ENCODE measurements around the gene UCHL3. TPM values are rescaled to one million over a fixed set of nuclear protein-coding genes. Genes with fewer than 3 reads are reported as not detected.
"Not testable (repeated sequence)": the region's sequence is repeated elsewhere in the genome, so short reads cannot be mapped to it uniquely, and the experiment has no call there.

UCHL3 gene
- polyA plus RNA-seq, 4 donors, result 29.3 to 39.6 (median 32.1) TPM

DNA sequence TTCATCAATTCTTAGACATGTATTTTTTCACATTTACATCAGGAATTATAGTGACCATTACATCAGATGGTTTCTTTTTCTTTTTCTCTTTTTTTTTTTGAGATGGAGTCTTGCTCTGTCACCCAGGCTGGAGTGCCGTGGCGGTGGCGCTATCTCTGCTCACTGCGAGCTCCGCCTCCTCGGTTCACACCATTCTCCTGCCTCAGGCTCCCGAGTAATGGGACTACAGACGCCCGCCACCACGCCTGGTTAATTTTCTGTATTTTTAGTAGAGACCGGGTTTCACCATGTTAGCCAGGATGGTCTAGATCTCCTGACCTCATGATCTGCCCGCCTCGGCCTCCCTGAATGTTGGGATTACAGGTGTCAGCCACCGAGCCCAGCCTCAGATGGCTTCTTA is 4.2 kb upstream of the UCHL3 start:
- not testable (repeated sequence) for DNase-seq (ENCODE audit: low read depth in 4 of 4, low spot score in 2 of 4)

GRCh38 chr13:75547917-75548316 is 1.7 kb upstream of the UCHL3 start:
- DNase-seq (ENCODE audit: low read depth in 4 of 4, low spot score in 2 of 4), result no peak

DNA sequence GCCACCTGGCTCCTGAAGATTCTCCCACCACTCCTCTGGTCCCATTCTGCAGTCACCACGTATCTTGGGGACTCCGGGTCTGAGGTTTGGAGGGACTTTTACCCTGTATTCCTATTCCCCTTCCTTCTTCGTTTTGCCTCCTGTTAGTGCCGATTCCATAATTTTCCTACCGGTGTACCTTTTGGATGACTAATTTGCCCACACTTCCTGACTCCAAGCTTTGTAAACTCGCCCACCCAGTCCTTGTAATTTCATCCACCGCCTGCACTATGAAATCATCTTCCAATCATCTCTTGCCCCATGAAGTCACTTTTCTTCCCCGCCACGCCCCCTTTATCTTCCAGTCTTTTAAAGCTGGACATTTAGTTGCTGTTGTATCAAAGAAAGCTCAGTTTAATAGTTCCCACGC is 572 bp downstream of the UCHL3 start:
- DNase-seq (ENCODE audit: low read depth in 4 of 4, low spot score in 2 of 4), result peak in 3 of 4 donors; percentile 9 to 33 (median 24)

DNA sequence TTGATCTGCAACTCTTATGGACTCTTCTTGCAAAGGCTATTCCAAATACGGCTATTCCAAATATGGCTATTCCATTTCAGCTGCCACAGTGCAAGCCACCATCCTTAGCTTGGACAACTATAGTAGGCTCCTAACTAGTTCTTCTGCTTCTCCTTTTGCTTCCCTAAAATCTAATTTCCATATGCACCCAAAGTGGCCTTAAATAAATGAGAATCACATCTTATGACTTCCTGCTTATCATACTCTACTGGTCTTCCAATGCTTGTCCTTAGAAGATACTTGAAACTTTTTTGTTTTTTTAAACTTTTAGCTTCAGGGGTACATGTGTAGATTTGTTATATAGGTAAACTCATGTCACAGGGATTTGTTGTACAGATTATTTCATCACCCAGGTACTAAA is 4.9 kb downstream of the UCHL3 start:
- no peak for DNase-seq (ENCODE audit: low read depth in 4 of 4, low spot score in 2 of 4)

GRCh38 chr13:75554981-75555380 is 5.4 kb downstream of the UCHL3 start:
- no peak for DNase-seq (ENCODE audit: low read depth in 4 of 4, low spot score in 2 of 4)

GRCh38 chr13:75555836-75556235 is 6.2 kb downstream of the UCHL3 start:
- no peak for DNase-seq (ENCODE audit: low read depth in 4 of 4, low spot score in 2 of 4)

DNA sequence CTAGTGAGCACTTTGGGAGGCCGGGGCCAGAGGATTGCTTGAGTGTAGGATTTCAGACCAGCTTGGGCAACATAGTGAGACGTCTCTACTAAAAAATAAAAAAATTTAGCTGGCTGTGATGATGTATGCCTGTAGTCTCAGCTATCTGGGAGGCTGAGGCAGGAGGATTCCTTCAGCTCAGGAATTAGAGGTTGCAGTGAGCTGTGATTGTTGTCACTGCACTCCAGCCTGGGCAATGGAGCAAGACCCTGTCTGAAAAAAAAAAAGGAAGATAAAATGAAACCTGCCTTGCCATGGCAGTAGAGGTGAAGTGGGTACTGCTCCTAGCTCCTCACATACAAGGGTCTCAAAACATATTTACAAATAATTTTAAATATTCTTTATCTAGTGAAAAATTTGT is 7.4 kb downstream of the UCHL3 start:
- DNase-seq (ENCODE audit: low read depth in 4 of 4, low spot score in 2 of 4), result no peak

- no peak for DNase-seq (ENCODE audit: low read depth in 4 of 4, low spot score in 2 of 4)
Measured at GRCh38 chr13:75558145-75558840, 8.7 kb downstream of the UCHL3 start.

GRCh38 chr13:75566658-75567057 is 17.1 kb downstream of the UCHL3 start:
- DNase-seq (ENCODE audit: low read depth in 4 of 4, low spot score in 2 of 4), result peak in 1 of 4 donors; percentile 16

DNA sequence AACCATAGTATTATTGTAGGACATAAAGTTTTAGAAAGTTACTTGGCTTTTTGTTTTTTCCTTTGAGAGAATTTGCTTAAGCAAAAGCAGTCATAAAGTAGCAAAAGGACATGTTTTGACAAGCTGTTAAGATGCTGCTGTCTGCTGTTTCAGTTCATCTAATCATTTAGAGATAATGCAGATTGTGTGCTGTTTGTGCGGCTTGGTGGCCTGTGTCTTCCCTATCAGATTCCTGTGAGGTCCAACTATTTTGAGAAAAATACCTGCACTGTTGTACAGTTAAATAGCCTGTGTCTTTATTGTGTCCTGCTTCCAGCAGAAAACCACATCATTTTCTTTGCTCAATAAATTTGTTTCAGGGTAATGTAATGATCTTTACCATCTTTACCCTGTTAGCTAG is 20.0 kb downstream of the UCHL3 start:
- DNase-seq (ENCODE audit: low read depth in 4 of 4, low spot score in 2 of 4), result no peak

- no peak for DNase-seq (ENCODE audit: low read depth in 4 of 4, low spot score in 2 of 4)
Measured at GRCh38 chr13:75579529-75579928, 29.9 kb downstream of the UCHL3 start.

DNA sequence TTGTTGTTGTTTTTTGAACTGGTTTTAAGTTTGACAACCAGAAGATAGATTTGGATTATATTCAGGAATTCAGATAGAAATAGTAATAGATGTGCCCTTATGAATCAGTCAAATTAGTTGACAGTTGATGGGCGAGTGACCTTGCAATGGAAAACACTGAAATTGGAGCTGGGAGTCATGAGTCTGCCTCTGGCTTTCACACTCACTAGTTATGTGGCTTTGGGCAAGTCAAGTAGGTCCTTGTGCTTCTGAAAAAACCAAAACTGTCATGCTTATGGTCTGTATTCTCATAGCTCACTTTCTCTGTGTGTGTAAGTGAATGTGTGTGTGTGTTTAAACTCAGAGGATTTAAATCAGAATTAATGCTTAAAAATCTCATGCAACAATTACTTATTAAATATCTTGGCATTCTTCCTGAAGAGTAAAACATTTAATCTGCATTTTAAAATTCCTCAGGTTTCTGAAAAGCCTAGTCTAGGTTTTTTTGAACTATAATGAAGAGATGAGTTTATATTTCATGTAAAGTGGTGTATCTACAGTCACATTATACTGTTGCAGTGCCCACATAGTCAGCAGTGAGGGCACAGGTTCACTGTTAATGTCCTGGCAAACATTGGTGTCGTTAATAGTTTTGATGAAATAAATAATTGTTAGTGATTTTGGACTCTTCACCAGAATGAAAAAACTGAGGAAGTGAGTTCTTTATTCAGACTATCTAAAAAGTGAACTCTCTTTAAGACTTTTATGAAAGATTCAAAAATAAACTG is 32.5 kb downstream of the UCHL3 start:
- no peak for DNase-seq (ENCODE audit: low read depth in 4 of 4, low spot score in 2 of 4)

DNA sequence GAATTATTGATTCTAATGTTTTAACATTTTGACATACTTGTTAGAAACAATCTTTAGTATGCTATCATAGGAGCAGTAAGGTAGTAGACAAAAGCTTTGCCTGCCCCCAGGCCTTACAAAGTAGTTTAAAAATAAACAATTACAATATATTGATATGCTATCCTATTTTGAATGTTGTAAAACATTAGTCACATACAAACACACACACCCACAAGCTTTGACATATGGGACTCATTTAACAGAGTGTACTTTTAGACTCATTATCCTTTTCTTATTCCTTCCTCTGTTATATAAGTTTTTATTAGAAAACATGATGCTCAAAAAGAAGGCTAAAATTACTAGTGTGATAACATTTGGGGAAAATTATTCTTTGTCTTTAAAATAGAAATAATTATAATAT is 33.5 kb downstream of the UCHL3 start:
- DNase-seq (ENCODE audit: low read depth in 4 of 4, low spot score in 2 of 4), result no peak

- DNase-seq (ENCODE audit: low read depth in 4 of 4, low spot score in 2 of 4), result no peak
Measured at GRCh38 chr13:75585153-75585552, 35.6 kb downstream of the UCHL3 start.

DNA sequence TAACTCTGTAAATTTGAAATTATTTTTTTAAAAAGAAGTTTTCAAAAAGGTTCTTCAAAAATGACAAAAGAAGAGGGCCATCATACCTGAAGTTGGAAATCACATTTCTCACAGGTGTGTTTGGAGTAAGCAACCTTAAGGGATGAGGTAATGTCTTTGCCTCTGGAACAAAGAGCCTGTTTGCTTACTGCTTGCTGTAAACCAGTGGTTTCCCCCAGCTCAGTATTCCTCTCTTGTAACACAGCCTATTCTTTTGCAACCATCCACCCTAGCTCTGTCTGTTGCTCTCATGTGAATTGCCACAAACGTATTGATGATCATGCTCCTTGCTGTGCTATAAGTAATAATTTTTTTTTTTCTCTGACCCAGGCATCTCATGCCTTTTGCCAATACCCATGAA is 38.1 kb downstream of the UCHL3 start:
- DNase-seq (ENCODE audit: low read depth in 4 of 4, low spot score in 2 of 4), result no peak

- DNase-seq (ENCODE audit: low read depth in 4 of 4, low spot score in 2 of 4), result no peak
Measured at GRCh38 chr13:75596657-75597182, 47.1 kb downstream of the UCHL3 start.

DNA sequence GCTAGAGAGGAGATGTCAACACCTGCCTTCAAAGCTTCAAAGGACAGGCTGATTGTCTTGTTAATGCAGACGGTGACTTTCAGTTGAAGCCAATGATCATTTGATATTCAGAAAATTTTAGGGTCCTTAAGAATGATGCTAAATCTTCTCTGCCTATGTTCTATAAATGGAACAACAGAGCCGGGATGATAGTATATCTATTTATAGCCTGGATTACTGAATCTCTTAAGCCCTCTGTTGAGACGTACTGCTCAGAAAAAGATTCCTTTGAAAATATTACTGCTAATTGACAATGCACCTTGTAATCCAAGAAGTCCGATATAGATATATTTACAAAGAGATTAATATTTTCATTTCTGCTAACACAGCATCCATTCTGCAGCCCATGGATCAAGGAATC is 50.8 kb downstream of the UCHL3 start:
- DNase-seq (ENCODE audit: low read depth in 4 of 4, low spot score in 2 of 4), result no peak

DNA sequence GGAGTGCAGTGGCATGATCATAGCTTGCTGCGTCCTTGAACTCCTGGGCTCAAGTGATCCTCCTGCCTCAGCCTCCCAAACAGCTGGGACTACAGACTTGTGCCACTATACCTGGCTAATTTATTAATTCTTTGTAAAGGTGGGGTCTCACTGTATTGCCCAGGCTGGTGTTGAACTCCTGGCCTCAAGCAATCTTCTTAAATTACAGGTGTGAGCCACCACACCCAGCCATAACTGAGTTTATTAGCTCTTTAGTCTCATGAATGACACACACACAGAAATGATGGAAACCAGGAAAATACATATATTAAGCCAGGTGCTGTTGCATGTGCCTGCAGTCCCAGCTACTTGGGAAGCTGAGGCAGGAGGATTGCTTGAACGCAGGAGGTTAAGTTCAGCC is 53.4 kb downstream of the UCHL3 start:
- no peak for DNase-seq (ENCODE audit: low read depth in 4 of 4, low spot score in 2 of 4)

- DNase-seq (ENCODE audit: low read depth in 4 of 4, low spot score in 2 of 4), result no peak
Measured at GRCh38 chr13:75607447-75607846, 57.9 kb downstream of the UCHL3 start.

- no peak for DNase-seq (ENCODE audit: low read depth in 4 of 4, low spot score in 2 of 4)
Measured at GRCh38 chr13:75610466-75610865, 60.9 kb downstream of the UCHL3 start.

- no peak for DNase-seq (ENCODE audit: low read depth in 4 of 4, low spot score in 2 of 4)
Measured at GRCh38 chr13:75612354-75612753, 62.8 kb downstream of the UCHL3 start.

DNA sequence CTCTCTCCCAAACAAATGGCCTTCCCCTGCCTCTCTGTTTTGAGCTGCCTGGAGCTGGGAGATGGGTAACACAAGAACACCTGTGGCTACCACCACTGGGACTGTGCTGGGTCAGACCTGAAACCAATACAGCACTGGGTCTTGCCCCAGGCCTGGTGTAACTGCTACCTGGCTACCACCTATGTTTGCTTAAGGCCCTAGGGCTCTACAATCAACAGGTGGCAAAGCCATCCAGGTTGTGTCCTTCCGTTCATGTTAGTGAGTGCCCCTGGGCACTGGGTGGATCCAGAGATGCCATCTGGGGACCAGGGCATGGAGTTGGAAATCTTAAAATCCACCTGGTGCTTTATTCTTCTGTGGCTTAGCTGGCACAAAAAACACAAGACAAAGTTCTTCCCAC is 67.6 kb downstream of the UCHL3 start:
- DNase-seq (ENCODE audit: low read depth in 4 of 4, low spot score in 2 of 4), result no peak
